HG02884 (cell line): ENCODE measurements around the gene LRRC74A.

ENCODE experiments used
- ATAC-seq: cut with Tn5 transposase; IDR thresholded peaks from one replicate; pipeline ENCODE4 v1.9.1; 2021; ENCODE audit warnings: mild to moderate bottlenecking, moderate library complexity; ENCODE audit not compliant: unreplicated experiment

LRRC74A gene

GRCh38 chr14:76918256-76918781 lies 92.1 kb downstream of the LRRC74A start:
- ATAC-seq: no peak

- ATAC-seq: no peak
Measured at GRCh38 chr14:76918782-76919394, 92.7 kb downstream of the LRRC74A start.
